Rectal smooth muscle tissue (tissue), 1 donor: ENCODE results near the gene AZU1.
"Not testable (repeated sequence)": the region's sequence is repeated elsewhere in the genome, so short reads cannot be mapped to it uniquely, and the experiment has no call there.

ENCODE experiments used
- H3K27ac ChIP-seq: one replicate; pipeline ENCODE4 v1.7.0; 2013; ENCODE audit warnings: low read depth, low read length, inconsistent platforms
- H3K27me3 ChIP-seq: one replicate; pipeline ENCODE4 v1.7.0; 2013; ENCODE audit warnings: low read length; ENCODE audit not compliant: control insufficient read depth, insufficient read depth
- H3K36me3 ChIP-seq: one replicate; pipeline ENCODE4 v1.7.0; 2013; ENCODE audit warnings: low read length; ENCODE audit not compliant: control insufficient read depth, insufficient read depth
- H3K4me1 ChIP-seq: one replicate; pipeline ENCODE4 v1.7.0; 2013; ENCODE audit warnings: low read length; ENCODE audit not compliant: control insufficient read depth, insufficient read depth
- H3K4me3 ChIP-seq: one replicate; pipeline ENCODE4 v1.7.0; 2013; ENCODE audit warnings: low read length
- H3K9ac ChIP-seq: one replicate; pipeline ENCODE4 v1.7.0; 2013; ENCODE audit warnings: low read length

The AZU1 gene

DNA sequence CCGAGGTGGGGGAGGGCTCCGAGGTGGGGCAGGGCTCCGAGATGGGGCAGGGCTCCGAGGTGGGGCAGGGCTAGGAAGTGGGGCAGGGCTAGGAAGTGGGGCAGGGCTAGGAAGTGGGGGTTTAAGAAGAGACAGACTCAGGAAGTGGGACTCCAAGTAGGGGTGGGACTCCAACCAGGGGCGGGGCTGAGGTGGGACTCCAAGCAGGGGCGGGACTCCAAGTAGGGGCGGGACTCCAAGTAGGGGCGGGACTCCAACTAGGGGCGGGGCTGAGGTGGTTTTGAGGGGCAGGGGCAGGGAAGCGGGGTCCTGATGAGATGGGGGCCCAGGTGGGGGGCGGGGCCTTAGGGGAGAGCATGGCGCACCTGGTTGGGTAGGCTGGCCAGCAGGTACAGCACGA lies 45.4 kb downstream of the AZU1 start:
- Histone ChIP-seq H3K36me3 (peaks cover 11% of the 10 kb centered on the region), H3K9ac (no peak overlapping the region), H3K27ac (no peak overlapping the region), H3K4me3 (no peak overlapping the region), H3K27me3 (no peaks in the 10 kb centered on the region), H3K4me1 (peaks cover 18% of the 10 kb centered on the region)

DNA sequence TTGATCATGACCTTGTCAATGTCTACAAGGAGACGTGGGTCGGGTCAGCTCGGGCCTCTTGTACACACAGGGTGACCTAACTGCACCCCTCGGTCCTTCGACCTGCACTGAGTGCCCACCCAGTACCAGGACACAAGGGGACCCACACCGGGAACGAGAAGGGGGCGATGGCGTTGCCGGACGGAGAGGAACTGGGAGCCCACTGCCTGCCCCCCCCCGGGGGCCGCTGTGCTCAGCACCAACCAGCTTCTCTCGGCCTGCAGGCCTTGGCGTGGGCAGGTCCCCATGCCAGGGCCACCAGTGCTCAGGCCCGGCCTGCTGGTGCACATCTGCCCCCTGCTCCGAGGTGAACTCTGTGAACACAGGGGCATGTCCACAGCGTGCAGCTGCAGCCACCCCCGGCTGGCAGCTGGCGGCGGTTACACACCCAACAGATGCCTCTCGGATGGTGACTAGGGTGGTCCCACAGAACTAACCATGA lies 46.0 kb downstream of the AZU1 start:
- Histone ChIP-seq H3K36me3 (peaks cover 11% of the 10 kb centered on the region), H3K4me3 (no peak overlapping the region), H3K27me3 (no peaks in the 10 kb centered on the region), H3K9ac (no peak overlapping the region), H3K4me1 (peaks cover 15% of the 10 kb centered on the region), H3K27ac (no peak overlapping the region)

GRCh38 chr19:875265-875879 lies 47.7 kb downstream of the AZU1 start:
- no peak overlapping the region for H3K27ac ChIP-seq
- H3K36me3 ChIP-seq = peaks cover 15% of the 10 kb centered on the region
- no peaks in the 10 kb centered on the region for H3K27me3 ChIP-seq
- no peak overlapping the region for H3K9ac ChIP-seq
- no peak overlapping the region for H3K4me3 ChIP-seq
- peaks cover 9% of the 10 kb centered on the region for H3K4me1 ChIP-seq

GRCh38 chr19:876089-876488 lies 48.5 kb downstream of the AZU1 start:
- H3K9ac ChIP-seq = no peak overlapping the region
- no peak overlapping the region for H3K4me3 ChIP-seq
- H3K36me3 ChIP-seq = peaks cover 17% of the 10 kb centered on the region
- H3K27ac ChIP-seq = no peak overlapping the region
- peaks cover 9% of the 10 kb centered on the region for H3K4me1 ChIP-seq
- no peaks in the 10 kb centered on the region for H3K27me3 ChIP-seq

DNA sequence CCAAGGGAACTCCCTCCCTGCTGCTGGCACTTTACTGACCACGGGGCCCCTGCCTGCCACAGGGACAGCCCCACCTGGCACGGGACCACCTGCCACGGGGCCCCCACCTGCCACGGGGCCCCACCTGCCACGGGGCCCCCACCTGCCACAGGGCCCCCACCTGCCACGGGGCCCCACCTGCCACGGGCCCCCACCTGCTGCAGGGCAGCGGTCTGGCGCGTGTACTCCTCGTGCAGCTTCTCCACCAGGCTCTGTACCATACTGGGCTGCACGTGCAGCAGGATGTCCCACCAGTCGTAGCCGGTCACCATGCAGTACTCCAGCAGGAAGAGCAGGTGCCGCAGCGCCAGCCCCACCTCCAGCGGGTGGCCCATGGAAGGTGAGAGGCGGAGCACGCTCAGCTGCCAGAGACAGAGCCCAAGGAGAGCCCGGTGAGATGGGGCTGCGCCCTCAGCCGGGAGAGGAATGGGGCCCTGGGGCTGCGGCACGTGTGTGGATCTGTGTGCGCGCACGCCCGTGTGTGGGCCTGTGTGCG lies 49.2 kb downstream of the AZU1 start:
- Histone ChIP-seq H3K9ac (no peak overlapping the region), H3K4me1 (peaks cover 4% of the 10 kb centered on the region), H3K27ac (no peak overlapping the region), H3K27me3 (no peaks in the 10 kb centered on the region), H3K36me3 (peaks cover 21% of the 10 kb centered on the region), H3K4me3 (no peak overlapping the region)

DNA sequence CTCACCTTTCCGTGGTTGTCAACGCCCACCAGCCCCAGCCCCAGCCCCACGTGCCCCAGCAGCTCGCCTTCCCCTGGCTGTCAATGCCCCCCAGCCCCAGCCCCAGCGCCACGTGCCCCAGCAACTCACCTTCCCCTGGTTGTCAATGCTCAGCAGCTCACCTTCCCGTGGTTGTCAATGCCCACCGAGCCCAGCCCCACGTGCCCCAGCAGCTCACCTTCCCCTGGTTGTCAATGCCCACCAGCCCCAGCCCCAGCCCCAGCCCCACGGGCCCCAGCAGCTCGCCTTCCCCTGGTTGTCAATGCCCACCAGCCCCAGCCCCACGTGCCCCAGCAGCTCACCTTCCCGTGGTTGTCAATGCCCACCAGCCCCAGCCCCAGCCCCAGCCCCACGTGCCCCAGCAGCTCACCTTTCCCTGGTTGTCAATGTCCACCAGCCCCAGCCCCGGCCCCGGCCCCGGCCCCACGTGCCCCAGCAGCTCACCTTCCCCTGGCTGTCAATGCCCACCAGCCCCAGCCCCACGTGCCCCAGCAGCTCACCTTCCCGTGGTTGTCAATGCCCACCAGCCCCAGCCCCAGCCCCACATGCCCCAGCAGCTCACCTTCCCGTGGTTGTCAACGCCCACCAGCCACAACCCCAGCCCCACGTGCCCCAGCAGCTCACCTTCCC lies 50.5 kb downstream of the AZU1 start:
- H3K27me3 ChIP-seq, H3K4me1 ChIP-seq, H3K9ac ChIP-seq, H3K27ac ChIP-seq, H3K4me3 ChIP-seq: not testable (repeated sequence)
- H3K36me3 ChIP-seq = peaks cover 27% of the 10 kb centered on the region

DNA sequence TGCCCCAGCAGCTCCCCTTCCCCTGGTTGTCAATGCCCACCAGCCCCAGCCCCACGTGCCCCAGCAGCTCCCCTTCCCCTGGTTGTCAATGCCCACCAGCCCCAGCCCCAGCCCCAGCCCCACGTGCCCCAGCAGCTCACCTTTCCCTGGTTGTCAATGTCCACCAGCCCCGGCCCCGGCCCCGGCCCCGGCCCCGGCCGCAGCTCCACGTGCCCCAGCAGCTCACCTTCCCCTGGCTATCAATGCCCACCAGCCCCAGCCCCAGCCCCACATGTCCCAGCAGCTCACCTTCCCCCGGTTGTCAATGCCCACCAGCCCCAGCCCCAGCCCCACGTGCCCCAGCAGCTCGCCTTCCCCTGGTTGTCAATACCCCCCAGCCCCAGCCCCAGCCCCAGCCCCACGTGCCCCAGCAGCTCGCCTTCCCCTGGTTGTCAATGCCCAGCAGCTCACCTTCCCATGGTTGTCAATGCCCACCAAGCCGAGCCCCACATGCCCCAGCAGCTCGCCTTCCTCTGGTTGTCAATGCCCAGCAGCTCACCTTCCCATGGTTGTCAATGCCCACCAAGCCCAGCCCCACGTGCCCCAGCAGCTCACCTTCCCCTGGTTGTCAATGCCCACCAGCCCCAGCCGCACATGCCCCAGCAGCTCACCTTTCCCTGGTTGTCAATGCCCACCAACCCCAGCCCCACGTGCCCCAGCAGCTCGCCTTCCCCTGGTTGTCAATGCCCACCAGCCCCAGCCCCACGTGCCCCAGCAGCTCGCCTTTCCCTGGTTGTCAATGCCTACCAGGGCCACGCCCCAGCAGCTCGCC lies 51.3 kb downstream of the AZU1 start:
- H3K27ac ChIP-seq, H3K9ac ChIP-seq, H3K27me3 ChIP-seq, H3K4me1 ChIP-seq, H3K4me3 ChIP-seq: not testable (repeated sequence)
- peaks cover 28% of the 10 kb centered on the region for H3K36me3 ChIP-seq

DNA sequence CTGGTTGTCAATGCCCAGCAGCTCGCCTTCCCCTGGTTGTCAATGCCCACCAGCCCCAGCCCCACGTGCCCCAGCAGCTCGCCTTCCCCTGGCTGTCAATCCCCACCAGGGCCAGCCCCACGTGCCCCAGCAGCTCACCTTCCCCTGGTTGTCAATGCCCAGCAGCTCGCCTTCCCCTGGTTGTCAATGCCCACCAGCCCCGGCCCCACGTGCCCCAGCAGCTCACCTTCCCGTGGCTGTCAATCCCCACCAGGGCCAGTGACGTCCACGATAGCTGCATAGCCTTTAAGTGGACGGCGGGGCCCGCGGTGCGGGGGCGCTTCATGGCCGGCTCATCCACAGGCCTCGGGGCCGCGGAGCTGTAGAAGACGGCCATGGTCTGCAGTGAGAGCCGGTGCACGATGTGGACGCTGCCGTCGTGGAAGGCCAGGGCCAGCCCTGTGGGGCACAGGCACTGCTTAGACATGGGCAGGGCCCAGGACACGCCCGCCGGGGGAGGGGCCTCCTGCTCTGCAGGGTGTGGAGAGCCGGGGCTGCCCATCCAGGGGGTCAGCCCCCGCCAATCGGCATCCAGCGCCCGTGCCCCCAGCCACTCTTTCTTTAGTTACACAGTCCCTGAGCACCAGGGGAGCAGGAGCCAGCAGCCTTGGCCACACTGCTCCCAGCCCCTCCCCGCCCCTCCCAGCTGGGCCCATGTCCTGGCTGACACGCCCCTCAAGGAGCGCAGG lies 52.2 kb downstream of the AZU1 start:
- Histone ChIP-seq H3K9ac (no peak overlapping the region), H3K27me3 (no peaks in the 10 kb centered on the region), H3K36me3 (peaks cover 27% of the 10 kb centered on the region), H3K27ac (no peak overlapping the region), H3K4me1 (no peaks in the 10 kb centered on the region), H3K4me3 (no peak overlapping the region)
